OCI-LY7 (cell line): ENCODE results near the gene FAM161A.

Experiments used
- CTCF ChIP-seq: fragments of 200-600 bp; sonication (generic); conservative IDR thresholded peaks from 2 replicates; pipeline ENCODE4 v1.5.1; 2014; ENCODE audit warnings: mild to moderate bottlenecking, antibody characterized with exemption, low read length, moderate library complexity, mixed read lengths
- EZH2phosphoT487 ChIP-seq: fragments of 200-600 bp; sonication (generic); IDR thresholded peaks from 2 replicates; pipeline ENCODE4 v1.6.1; 2018; ENCODE audit warnings: low read depth, borderline replicate concordance, mild to moderate bottlenecking, mixed run types, antibody characterized with exemption, low read length, moderate library complexity, mixed read lengths

GRCh38 chr2:61854564-61855317 lies 881 bp upstream of the FAM161A start:
- TF ChIP-seq CTCF (no peak), EZH2phosphoT487 (no peak)
